ENCODE results near the gene TMEM119. TPM values are rescaled to one million over a fixed set of nuclear protein-coding genes. Genes with fewer than 3 reads are reported as not detected.

The TMEM119 gene
- total RNA-seq, 1 experiment from 2014 or later: not detected

GRCh38 chr12:108596854-108597558, 878 bp downstream of the TMEM119 start:
- DNase-seq (ENCODE audit: low read depth, low spot score): no peak
- Histone ChIP-seq H3K27me3 (ENCODE audit: control insufficient read depth, insufficient read depth, low read length) (no peaks in the 10 kb centered on the region), H3K9me3 (ENCODE audit: control insufficient read depth, insufficient read depth, low read depth, low read length) (no peaks in the 10 kb centered on the region), H3K4me3 (ENCODE audit: low read depth in 2 of 2, low read length in 2 of 2) (peak overlapping the region in 1 of 2 experiments; percentile 20; a peak in 1 of 4 replicates), H3K36me3 (ENCODE audit: control insufficient read depth, insufficient read depth, low read length) (no peaks in the 10 kb centered on the region), H3K4me1 (ENCODE audit: control insufficient read depth, insufficient read depth, low read length) (no peaks in the 10 kb centered on the region), H3K27ac (ENCODE audit: low read length) (no peak overlapping the region)
- no peak for ATAC-seq
- in situ Hi-C loops (cut with HindIII; ENCODE audit: low pct_unique_long_range_greater_than_20kb, low sequenced_read_pairs) (no loop called here), intact Hi-C loops (cut with micrococcal nuclease; ENCODE audit: unreplicated experiment) (no loop called here)
- BruUV-seq (replicated peaks): no TSS peak
- CTCF ChIA-PET: no interaction called here
- no peak for TF ChIP-seq POLR2AphosphoS5 (IDR thresholded peaks at IDR 0.05; ENCODE audit: low read depth, low read length)
- POLR2A ChIA-PET: no interaction called here

- no peaks in the 10 kb centered on the region for H3K4me1 ChIP-seq (ENCODE audit: control insufficient read depth, insufficient read depth, low read length)
- H3K27ac ChIP-seq (ENCODE audit: low read length): no peak overlapping the region
- ChIA-PET POLR2A (no interaction called here), CTCF (no interaction called here)
- BruUV-seq (replicated peaks): no TSS peak
- H3K4me3 ChIP-seq (ENCODE audit: low read depth in 2 of 2, low read length in 2 of 2): no peak overlapping the region
- H3K27me3 ChIP-seq (ENCODE audit: control insufficient read depth, insufficient read depth, low read length): no peaks in the 10 kb centered on the region
- H3K36me3 ChIP-seq (ENCODE audit: control insufficient read depth, insufficient read depth, low read length): no peaks in the 10 kb centered on the region
- H3K9me3 ChIP-seq (ENCODE audit: control insufficient read depth, insufficient read depth, low read depth, low read length): no peaks in the 10 kb centered on the region
- ATAC-seq (no peak), DNase-seq (ENCODE audit: low read depth, low spot score) (no peak)
- intact Hi-C loops (cut with micrococcal nuclease; ENCODE audit: unreplicated experiment): no loop called here
- TF ChIP-seq POLR2AphosphoS5 (IDR thresholded peaks at IDR 0.05; ENCODE audit: low read depth, low read length): no peak
- TF ChIP-seq CTCF (IDR thresholded peaks at IDR 0.05): no peak
- TF ChIP-seq REST (IDR thresholded peaks at IDR 0.05; ENCODE audit: insufficient read depth in 1 of 2, low read depth in 2 of 2, low read length in 1 of 2): no peak
- no peak for TF ChIP-seq SIN3A (IDR thresholded peaks at IDR 0.05; ENCODE audit: borderline replicate concordance, insufficient read depth, low read depth, low read length)
- TF ChIP-seq TCF7L2 (IDR thresholded peaks at IDR 0.05; ENCODE audit: low read depth, low read length): no peak
- in situ Hi-C loops (cut with HindIII; ENCODE audit: low pct_unique_long_range_greater_than_20kb, low sequenced_read_pairs): no loop called here
Measured at GRCh38 chr12:108595711-108596647, 1.9 kb downstream of the TMEM119 start.

All from Panc1 (cell line).